Naive thymus-derived CD4-positive, alpha-beta T cell (primary cell): Measurements from ENCODE around the gene DYNC1I1. TPM values are rescaled to one million over a fixed set of nuclear protein-coding genes. Genes with fewer than 3 reads are reported as not detected.

Experiments
- ATAC-seq: fragments of 150-1000 bp; cut with Tn5 transposase; 2 replicates; pipeline ENCODE4 v1.10.0; 2021; ENCODE audit warnings: mild to moderate bottlenecking, moderate library complexity
- CTCF ChIA-PET: fragments of 350-600 bp; sonication (Branson Sonifier 250); formaldehyde crosslinking; loops from one replicate; lab custom pipeline; 2021; ENCODE audit warnings: antibody characterized with exemption; lab: Charles Lee
- POLR2A ChIA-PET: fragments of 350-600 bp; sonication (Branson Sonifier 250); formaldehyde crosslinking; loops from one replicate; lab custom pipeline; 2021; ENCODE audit warnings: antibody characterized with exemption, inconsistent platforms; lab: Charles Lee
- DNase-seq, 9 donors: peaks; one replicate each; pipeline versions ENCODE4 v3.0.0 to v3.0.0-alpha.2; 2020 to 2022; ENCODE audit warnings: mixed read lengths in 1 of 9
- H3K27ac ChIP-seq: one replicate; pipeline ENCODE4 v1.7.0; 2013; ENCODE audit warnings: mild to moderate bottlenecking, low read depth, low read length, moderate library complexity
- H3K27me3 ChIP-seq, 2 donors: one replicate each; pipeline ENCODE4 v1.7.0; 2013; ENCODE audit warnings: low read length in 2 of 2, mild to moderate bottlenecking in 2 of 2, moderate library complexity in 2 of 2; ENCODE audit not compliant: control insufficient read depth in 2 of 2, insufficient read depth in 2 of 2
- H3K36me3 ChIP-seq, 3 experiments: 1 replicate in 2 of 3; 2 replicates in 1 of 3; pipeline ENCODE4 v1.7.0; 2013; ENCODE audit warnings: low read length in 3 of 3, mild to moderate bottlenecking in 3 of 3, moderate library complexity in 1 of 3; ENCODE audit not compliant: insufficient read depth in 3 of 3, control insufficient read depth in 2 of 3
- H3K4me1 ChIP-seq, 2 donors: one replicate each; pipeline ENCODE4 v1.7.0; 2013; ENCODE audit warnings: low read length in 2 of 2, mild to moderate bottlenecking in 2 of 2, moderate library complexity in 1 of 2; ENCODE audit not compliant: control insufficient read depth in 2 of 2, insufficient read depth in 2 of 2
- H3K4me3 ChIP-seq: 2 replicates; pipeline ENCODE4 v1.7.0; 2013; ENCODE audit warnings: mild to moderate bottlenecking, low read length
- H3K9me3 ChIP-seq, 3 experiments: 1 replicate in 2 of 3; 2 replicates in 1 of 3; pipeline ENCODE4 v1.7.0; 2013; ENCODE audit warnings: low read length in 3 of 3; ENCODE audit not compliant: control insufficient read depth in 2 of 3
- H3K27ac Mint-ChIP-seq, 9 donors: one replicate each; pipeline ENCODE4 v1.8.0; 2020 to 2022; ENCODE audit warnings: mixed read lengths in 9 of 9, mild to moderate bottlenecking in 8 of 9, moderate library complexity in 5 of 9, inconsistent platforms in 2 of 9
- H3K27me3 Mint-ChIP-seq, 5 donors: one replicate each; pipeline ENCODE4 v1.8.0; 2021 to 2022; ENCODE audit warnings: mixed read lengths in 5 of 5, mild to moderate bottlenecking in 1 of 5
- H3K36me3 Mint-ChIP-seq, 5 donors: one replicate each; pipeline ENCODE4 v1.8.0; 2020 to 2022; ENCODE audit warnings: mixed read lengths in 5 of 5, mild to moderate bottlenecking in 3 of 5, inconsistent platforms in 1 of 5
- H3K4me1 Mint-ChIP-seq, 7 donors: one replicate each; pipeline ENCODE4 v1.8.0; 2020 to 2022; ENCODE audit warnings: mixed read lengths in 7 of 7, mild to moderate bottlenecking in 3 of 7, inconsistent platforms in 1 of 7
- H3K4me3 Mint-ChIP-seq, 10 donors: one replicate each; pipeline ENCODE4 v1.8.0; 2020 to 2022; ENCODE audit warnings: mild to moderate bottlenecking in 10 of 10, mixed read lengths in 10 of 10, moderate library complexity in 6 of 10, inconsistent platforms in 2 of 10
- H3K9me3 Mint-ChIP-seq, 11 donors: one replicate each; pipeline ENCODE4 v1.8.0; 2020 to 2022; ENCODE audit warnings: mixed read lengths in 11 of 11, mild to moderate bottlenecking in 4 of 11, inconsistent platforms in 1 of 11, moderate library complexity in 1 of 11
- intact Hi-C, 2 donors: fragments of 100-400 bp; cut with micrococcal nuclease; formaldehyde crosslinking; loops; one replicate each; pipeline ENCODE4 v1.15.1; 2023
- polyA plus RNA-seq, 2 donors: library from polyadenylated mRNA; unstranded; fragments of 300-500 nt; fragmentation: Illumina TruSeq; gene quantifications; one replicate each; pipeline ENCODE4 v1.2.3, GENCODE V29; 2021
- total RNA-seq, 6 experiments: library from RNA in 5 of 6; stranded (reverse) in 5 of 6; gene quantifications; 1 replicate in 5 of 6; 2 replicates in 1 of 6; pipeline ENCODE4 v1.2.3 and lab custom pipeline; 2021 to 2026

The DYNC1I1 gene
- total and polyA plus RNA-seq, 7 experiments from 2014 or later, result 0.61 TPM; not detected in 6

GRCh38 chr7:95843286-95843685 lies 70.9 kb downstream of the DYNC1I1 start:
- Histone ChIP-seq H3K27me3 (no peaks in the 10 kb centered on the region), H3K27ac (no peak overlapping the region), H3K9me3 (no peaks in the 10 kb centered on the region), H3K4me1 (no peaks in the 10 kb centered on the region), H3K36me3 (no peaks in the 10 kb centered on the region), H3K4me3 (no peak overlapping the region)
- no peak overlapping the region for H3K27ac Mint-ChIP-seq
- H3K36me3 Mint-ChIP-seq, result peaks cover 0 to 5% (median 0%) of the 10 kb centered on the region in 5 donors
- ChIA-PET POLR2A (no interaction called here), CTCF (no interaction called here)
- H3K4me3 Mint-ChIP-seq, result no peak overlapping the region
- peaks cover 0 to 13% (median 4%) of the 10 kb centered on the region in 11 donors for H3K9me3 Mint-ChIP-seq
- no peak for ATAC-seq
- H3K4me1 Mint-ChIP-seq, result no peaks in the 10 kb centered on the region
- no peak for DNase-seq
- peaks cover 0 to 6% (median 5%) of the 10 kb centered on the region in 5 donors for H3K27me3 Mint-ChIP-seq
- intact Hi-C loops, result no loop called here

GRCh38 chr7:95845007-95845406 lies 72.7 kb downstream of the DYNC1I1 start:
- H3K4me3 ChIP-seq, result no peak overlapping the region
- no peaks in the 10 kb centered on the region for H3K27me3 ChIP-seq
- ChIA-PET POLR2A (no interaction called here), CTCF (no interaction called here)
- no peak for DNase-seq
- ATAC-seq, result no peak
- H3K36me3 ChIP-seq, result no peaks in the 10 kb centered on the region
- Mint-ChIP-seq H3K4me3 (no peak overlapping the region), H3K36me3 (peaks cover 0 to 3% (median 0%) of the 10 kb centered on the region in 5 donors), H3K27me3 (peaks cover 0 to 6% (median 5%) of the 10 kb centered on the region in 5 donors), H3K4me1 (no peaks in the 10 kb centered on the region), H3K9me3 (peaks cover 0 to 7% (median 2%) of the 10 kb centered on the region in 11 donors), H3K27ac (no peak overlapping the region)
- no peak overlapping the region for H3K27ac ChIP-seq
- no peaks in the 10 kb centered on the region for H3K9me3 ChIP-seq
- no peaks in the 10 kb centered on the region for H3K4me1 ChIP-seq
- intact Hi-C loops, result no loop called here

- no peak for DNase-seq
- no peak overlapping the region for H3K27ac Mint-ChIP-seq
- no peaks in the 10 kb centered on the region for H3K4me1 Mint-ChIP-seq
- ATAC-seq, result no peak
- intact Hi-C loops, result no loop called here
- H3K27me3 Mint-ChIP-seq, result peaks cover 0 to 6% (median 1%) of the 10 kb centered on the region in 5 donors
- H3K27me3 ChIP-seq, result no peaks in the 10 kb centered on the region
- H3K9me3 ChIP-seq, result no peaks in the 10 kb centered on the region
- H3K36me3 ChIP-seq, result no peaks in the 10 kb centered on the region
- H3K36me3 Mint-ChIP-seq, result no peaks in the 10 kb centered on the region
- no peak overlapping the region for H3K4me3 Mint-ChIP-seq
- CTCF ChIA-PET, result no interaction called here
- POLR2A ChIA-PET, result no interaction called here
- no peak overlapping the region for H3K27ac ChIP-seq
- H3K4me3 ChIP-seq, result no peak overlapping the region
- H3K9me3 Mint-ChIP-seq, result peaks cover 0 to 5% (median 0%) of the 10 kb centered on the region in 11 donors
- no peaks in the 10 kb centered on the region for H3K4me1 ChIP-seq
Observed at GRCh38 chr7:95847061-95847460, 74.7 kb downstream of the DYNC1I1 start.

- Mint-ChIP-seq H3K27me3 (peaks cover 0 to 14% (median 9%) of the 10 kb centered on the region in 5 donors), H3K36me3 (no peaks in the 10 kb centered on the region), H3K27ac (no peak overlapping the region), H3K4me3 (no peak overlapping the region), H3K4me1 (no peaks in the 10 kb centered on the region), H3K9me3 (peaks cover 0 to 18% (median 6%) of the 10 kb centered on the region in 11 donors)
- Histone ChIP-seq H3K27me3 (no peaks in the 10 kb centered on the region), H3K27ac (no peak overlapping the region), H3K36me3 (no peaks in the 10 kb centered on the region), H3K4me3 (no peak overlapping the region), H3K4me1 (no peaks in the 10 kb centered on the region), H3K9me3 (peaks cover 0 to 5% (median 0%) of the 10 kb centered on the region in 3 experiments)
- ATAC-seq (no peak), DNase-seq (no peak)
- CTCF ChIA-PET, result no interaction called here
- POLR2A ChIA-PET, result no interaction called here
- intact Hi-C loops, result no loop called here
Observed at GRCh38 chr7:95859429-95859828, 87.1 kb downstream of the DYNC1I1 start.

- intact Hi-C loops, result no loop called here
- no peak overlapping the region for H3K4me3 ChIP-seq
- H3K4me1 ChIP-seq, result no peaks in the 10 kb centered on the region
- ATAC-seq (no peak), DNase-seq (no peak)
- H3K36me3 Mint-ChIP-seq, result no peaks in the 10 kb centered on the region
- peaks cover 0 to 18% (median 6%) of the 10 kb centered on the region in 11 donors for H3K9me3 Mint-ChIP-seq
- H3K27me3 Mint-ChIP-seq, result peaks cover 2 to 14% (median 8%) of the 10 kb centered on the region in 5 donors
- ChIA-PET POLR2A (no interaction called here), CTCF (no interaction called here)
- H3K36me3 ChIP-seq, result no peaks in the 10 kb centered on the region
- H3K27ac Mint-ChIP-seq, result no peak overlapping the region
- no peak overlapping the region for H3K27ac ChIP-seq
- no peaks in the 10 kb centered on the region for H3K27me3 ChIP-seq
- H3K4me1 Mint-ChIP-seq, result no peaks in the 10 kb centered on the region
- peaks cover 0 to 5% (median 0%) of the 10 kb centered on the region in 3 experiments for H3K9me3 ChIP-seq
- H3K4me3 Mint-ChIP-seq, result no peak overlapping the region
Observed at GRCh38 chr7:95861041-95861440, 88.7 kb downstream of the DYNC1I1 start.

GRCh38 chr7:95863623-95864022 lies 91.3 kb downstream of the DYNC1I1 start:
- no peak for DNase-seq
- POLR2A ChIA-PET, result no interaction called here
- H3K36me3 Mint-ChIP-seq, result no peaks in the 10 kb centered on the region
- H3K4me1 ChIP-seq, result no peaks in the 10 kb centered on the region
- H3K4me3 ChIP-seq, result no peak overlapping the region
- peaks cover 2 to 14% (median 8%) of the 10 kb centered on the region in 5 donors for H3K27me3 Mint-ChIP-seq
- peaks cover 0 to 5% (median 0%) of the 10 kb centered on the region in 3 experiments for H3K9me3 ChIP-seq
- intact Hi-C loops, result no loop called here
- H3K36me3 ChIP-seq, result no peaks in the 10 kb centered on the region
- no peaks in the 10 kb centered on the region for H3K4me1 Mint-ChIP-seq
- H3K27ac Mint-ChIP-seq, result no peak overlapping the region
- H3K9me3 Mint-ChIP-seq, result peaks cover 0 to 16% (median 5%) of the 10 kb centered on the region in 11 donors
- no peak for ATAC-seq
- H3K4me3 Mint-ChIP-seq, result no peak overlapping the region
- CTCF ChIA-PET, result interaction anchor here (0.6 to 0.7 kb wide), 2 partner anchors 16 to 1988 kb away, joined by 3 to 4 read pairs; no protein-coding TSS in a partner anchor
- H3K27ac ChIP-seq, result no peak overlapping the region
- H3K27me3 ChIP-seq, result no peaks in the 10 kb centered on the region

- Histone ChIP-seq H3K4me1 (no peaks in the 10 kb centered on the region), H3K4me3 (no peak overlapping the region), H3K27ac (no peak overlapping the region), H3K9me3 (no peaks in the 10 kb centered on the region), H3K36me3 (no peaks in the 10 kb centered on the region), H3K27me3 (peaks cover 0 to 4% of the 10 kb centered on the region in 2 donors)
- Mint-ChIP-seq H3K4me1 (no peaks in the 10 kb centered on the region), H3K27me3 (peaks cover 2 to 20% (median 7%) of the 10 kb centered on the region in 5 donors), H3K36me3 (no peaks in the 10 kb centered on the region), H3K9me3 (peaks cover 0 to 5% (median 0%) of the 10 kb centered on the region in 11 donors), H3K27ac (no peak overlapping the region), H3K4me3 (no peak overlapping the region)
- DNase-seq, result no peak
- intact Hi-C loops, result no loop called here
- no peak for ATAC-seq
- ChIA-PET CTCF (no interaction called here), POLR2A (no interaction called here)
Observed at GRCh38 chr7:95865716-95866371, 93.5 kb downstream of the DYNC1I1 start.
